CD4-positive, alpha-beta T cell treated with Interleukin-15 for 4 hours (primary cell): ENCODE results near the gene CNPY3.
A peak's percentile ranks its signal among the peaks of the same experiment; 100 is the strongest.

Experiments used
- DNase-seq: peaks from one replicate; pipeline ENCODE4 v3.0.0-alpha.2; 2020; ENCODE audit warnings: low spot score

Gene CNPY3

GRCh38 chr6:42960243-42961019 is 31.2 kb downstream of the CNPY3 start, which contains the start of gene GNMT:
GNMT (plus strand) TSS chr6:42960754; CDS start chr6:42960768, 14 bp downstream.
- peak; percentile 17 for DNase-seq

- DNase-seq = no peak
These were observed 31.8 kb downstream of the CNPY3 start for GRCh38 chr6:42961020-42961470.

GRCh38 chr6:42962096-42962495 is 32.8 kb downstream of the CNPY3 start:
- no peak for DNase-seq

- DNase-seq = no peak
These were observed 33.4 kb downstream of the CNPY3 start for GRCh38 chr6:42962502-42963178.

GRCh38 chr6:42963179-42963854 is 34.0 kb downstream of the CNPY3 start:
- DNase-seq = no peak

GRCh38 chr6:42963855-42964605 is 34.8 kb downstream of the CNPY3 start:
- peak; percentile 38 for DNase-seq

- DNase-seq = no peak
These were observed 37.3 kb downstream of the CNPY3 start for GRCh38 chr6:42966571-42966970.

GRCh38 chr6:42967228-42967627 is 37.9 kb downstream of the CNPY3 start:
- DNase-seq = no peak

GRCh38 chr6:42968126-42968701 is 38.9 kb downstream of the CNPY3 start:
- DNase-seq = no peak

GRCh38 chr6:42968783-42969182 is 39.5 kb downstream of the CNPY3 start:
- DNase-seq = no peak

GRCh38 chr6:42969431-42969830 is 40.2 kb downstream of the CNPY3 start:
- DNase-seq = no peak

- no peak for DNase-seq
These were observed 40.7 kb downstream of the CNPY3 start for GRCh38 chr6:42969934-42970333.

- no peak for DNase-seq
These were observed 41.8 kb downstream of the CNPY3 start for GRCh38 chr6:42970871-42971612.

GRCh38 chr6:42971746-42972327 is 42.6 kb downstream of the CNPY3 start:
- DNase-seq = no peak

GRCh38 chr6:42973926-42974325 is 44.6 kb downstream of the CNPY3 start:
- DNase-seq = no peak

- DNase-seq = no peak
These were observed 45.7 kb downstream of the CNPY3 start for GRCh38 chr6:42974919-42975505.

- no peak for DNase-seq
These were observed 49.2 kb downstream of the CNPY3 start for GRCh38 chr6:42978487-42978838.

- DNase-seq = peak; percentile 91
These were observed 49.7 kb downstream of the CNPY3 start, which contains the start of gene PEX6 for GRCh38 chr6:42978839-42979522. PEX6 (minus strand) TSS chr6:42979181; CDS start chr6:42979150, 31 bp downstream.

- DNase-seq = peak; percentile 38
These were observed 50.4 kb downstream of the CNPY3 start for GRCh38 chr6:42979523-42980177.
